IPS-NIHi11 (cell line): ENCODE data around the gene ADGRG6.
"Not testable (repeated sequence)": the region's sequence is repeated elsewhere in the genome, so short reads cannot be mapped to it uniquely, and the experiment has no call there.

Experiments used
- DNase-seq: peaks from one replicate; pipeline ENCODE4 v3.0.0; 2012; ENCODE audit warnings: mixed read lengths, low spot score

The ADGRG6 gene

DNA sequence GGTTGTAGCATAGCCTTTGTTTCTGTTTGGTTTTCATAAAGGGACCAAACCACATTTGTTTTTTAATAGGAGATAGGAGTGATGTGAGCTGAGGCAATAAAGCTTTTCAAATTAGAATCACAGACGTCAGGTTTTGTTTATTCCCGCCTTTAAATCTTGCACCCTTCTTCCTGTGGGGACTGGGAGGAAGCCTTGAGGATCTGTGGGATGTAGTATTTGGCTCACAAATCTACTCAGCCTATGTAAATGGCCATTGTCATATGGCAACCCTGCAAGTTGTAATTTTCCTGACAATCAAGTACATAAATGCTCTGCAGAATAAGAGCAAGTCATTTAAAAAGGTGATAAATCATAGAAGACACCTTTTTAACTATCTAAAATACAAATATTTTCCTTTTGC is 110.4 kb downstream of the ADGRG6 start:
- no peak for DNase-seq

DNA sequence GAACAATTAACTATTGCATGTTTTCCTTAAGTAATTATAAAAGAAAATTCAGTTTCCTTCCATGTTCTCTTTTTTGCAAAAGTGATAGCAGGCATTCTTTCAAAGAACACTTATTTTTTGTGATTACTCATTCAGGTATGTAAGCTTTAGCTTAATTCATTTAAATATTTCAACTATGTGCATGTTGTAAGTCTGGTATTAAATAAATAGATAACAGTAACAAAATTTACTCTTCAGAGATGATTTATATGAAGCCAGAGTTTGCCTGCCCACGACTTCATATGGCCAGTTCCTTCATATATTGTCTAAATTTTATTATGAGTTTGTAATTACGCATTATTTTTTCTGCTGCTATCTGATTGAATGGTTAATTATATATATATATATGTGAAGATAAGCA is 110.9 kb downstream of the ADGRG6 start:
- no peak for DNase-seq

- no peak for DNase-seq
These were observed 111.3 kb downstream of the ADGRG6 start for GRCh38 chr6:142413111-142413510.

DNA sequence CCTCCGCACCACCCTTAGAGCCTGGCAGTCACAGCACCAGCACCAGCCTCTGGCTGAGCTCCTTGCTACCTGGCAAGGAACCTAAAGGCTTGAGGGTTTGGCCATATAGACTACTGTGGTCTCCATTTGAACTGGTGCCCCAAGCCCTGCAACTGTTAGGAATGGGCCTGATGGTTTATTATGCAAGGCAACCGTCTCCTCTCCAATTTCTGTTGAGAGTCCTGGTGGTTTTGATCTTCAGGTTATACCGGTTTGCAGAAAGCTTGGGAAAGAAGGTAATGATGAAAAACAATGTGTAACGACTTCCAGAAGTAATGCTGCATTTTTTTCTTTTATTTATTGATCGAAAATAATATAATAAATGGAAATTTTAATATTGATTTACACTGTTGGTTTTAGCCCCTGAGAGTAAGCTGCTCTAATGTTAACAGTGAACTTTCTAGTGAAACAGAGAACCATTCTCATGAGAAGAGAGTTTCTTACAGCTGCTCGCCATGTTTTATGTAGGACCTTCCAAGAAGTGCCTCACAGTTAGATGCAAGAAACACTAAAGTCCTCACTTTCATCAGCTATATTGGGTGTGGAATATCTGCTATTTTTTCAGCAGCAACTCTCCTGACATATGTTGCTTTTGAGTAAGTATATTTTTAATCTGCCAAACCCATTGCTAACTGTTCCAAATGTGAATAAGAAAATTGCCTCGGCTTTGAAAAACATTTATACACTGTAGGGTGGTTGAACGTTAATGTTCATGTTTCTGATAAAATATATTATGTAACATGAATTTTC is 112.8 kb downstream of the ADGRG6 start:
- no peak for DNase-seq

GRCh38 chr6:142416179-142416578 is 114.4 kb downstream of the ADGRG6 start:
- DNase-seq, result no peak

DNA sequence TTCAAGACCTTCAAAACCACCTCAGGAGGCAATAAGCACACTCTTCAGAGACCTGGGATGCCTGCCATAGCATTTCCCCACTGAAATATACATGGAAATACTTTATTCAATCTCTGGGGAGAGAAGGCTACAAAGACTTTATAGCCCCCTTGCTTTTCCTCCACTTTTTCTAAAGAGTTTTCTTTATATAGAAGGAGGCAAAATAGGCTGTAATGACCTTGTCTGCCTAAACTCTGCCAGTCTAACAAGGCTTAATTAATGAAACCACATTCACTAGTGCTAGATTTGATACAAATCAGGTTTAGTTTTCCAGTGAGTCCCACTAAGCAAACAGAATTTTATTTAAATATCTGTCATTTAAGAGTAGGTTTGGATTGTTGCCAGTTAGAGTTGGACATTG is 114.9 kb downstream of the ADGRG6 start:
- no peak for DNase-seq

DNA sequence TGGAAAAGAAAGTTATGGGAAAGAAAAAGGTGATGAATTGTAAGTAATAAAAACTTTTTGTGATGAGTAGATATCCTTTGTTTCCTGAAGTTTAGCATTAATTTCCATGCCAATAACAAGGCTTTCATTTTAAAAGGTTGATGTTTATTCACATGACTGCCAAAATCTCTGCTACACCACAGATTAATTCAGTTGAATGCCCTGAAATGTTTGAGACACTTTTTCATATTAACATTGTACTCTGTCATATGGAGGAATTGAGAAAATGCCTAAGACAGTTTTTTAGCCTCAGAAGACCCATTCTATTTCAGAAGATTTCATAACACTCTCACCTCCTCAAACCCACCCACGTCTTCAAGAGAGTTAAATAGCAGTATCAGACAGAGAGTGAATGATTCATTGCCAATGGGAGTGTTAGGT is 115.5 kb downstream of the ADGRG6 start:
- no peak for DNase-seq

DNA sequence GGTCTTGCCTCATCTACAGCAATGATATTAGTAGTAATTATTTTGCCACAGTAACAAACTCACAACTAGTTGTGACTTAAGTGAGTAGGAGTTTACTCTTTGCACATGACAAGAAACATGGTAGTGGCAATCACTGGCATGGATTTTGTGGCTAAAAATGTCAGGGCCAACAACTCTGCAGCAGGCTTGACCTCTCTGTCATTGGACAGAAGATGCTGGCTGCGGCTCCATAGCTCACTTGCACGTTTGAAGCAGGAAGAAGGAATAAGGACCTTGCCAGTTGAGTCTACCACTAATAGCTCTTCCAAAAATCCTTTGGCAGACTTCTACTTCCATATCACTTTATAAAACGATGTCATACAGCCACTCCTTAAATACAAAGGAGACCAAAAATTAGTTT is 117.3 kb downstream of the ADGRG6 start:
- DNase-seq, result no peak

GRCh38 chr6:142420802-142421201 is 119.0 kb downstream of the ADGRG6 start:
- DNase-seq, result no peak

DNA sequence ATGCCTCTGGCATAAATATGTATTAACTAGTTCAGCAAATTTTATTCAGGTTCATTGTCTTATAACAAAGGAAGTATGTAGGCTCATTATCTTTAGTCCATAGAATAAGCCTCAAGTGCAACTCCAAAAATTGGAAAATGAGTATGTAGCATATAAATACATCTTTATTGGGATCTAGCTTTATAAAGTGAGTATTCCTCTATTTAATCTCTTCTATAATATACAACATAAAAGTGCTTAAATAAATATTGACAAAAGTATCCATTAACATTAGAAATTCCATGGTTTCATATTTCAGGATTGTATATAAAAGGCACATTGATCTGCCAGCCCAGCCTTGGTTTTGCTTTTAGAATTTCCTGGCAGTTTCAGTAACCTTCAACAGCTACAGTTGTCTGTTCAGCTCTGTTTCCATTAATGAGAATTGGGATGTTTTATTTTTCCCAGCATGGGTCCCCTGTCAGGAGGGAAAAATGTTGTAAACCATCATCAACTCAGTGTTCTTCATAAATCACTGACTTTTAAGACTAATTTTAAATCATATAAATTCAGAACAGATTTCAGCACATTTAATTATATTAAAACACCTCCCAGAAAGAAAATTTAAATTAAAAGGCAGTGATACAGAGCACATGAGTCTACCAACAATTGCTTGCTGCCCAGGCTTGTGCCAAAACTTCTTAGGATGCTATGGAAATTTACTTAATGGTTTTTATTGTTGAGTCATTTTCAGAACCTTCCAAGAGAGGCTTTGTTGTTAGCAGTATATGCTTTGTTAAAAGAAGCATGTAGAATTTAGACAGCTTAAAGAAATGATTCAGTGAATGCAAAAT is 119.7 kb downstream of the ADGRG6 start:
- no peak for DNase-seq

- DNase-seq, result not testable (repeated sequence)
These were observed 124.8 kb downstream of the ADGRG6 start for GRCh38 chr6:142426444-142427132.

DNA sequence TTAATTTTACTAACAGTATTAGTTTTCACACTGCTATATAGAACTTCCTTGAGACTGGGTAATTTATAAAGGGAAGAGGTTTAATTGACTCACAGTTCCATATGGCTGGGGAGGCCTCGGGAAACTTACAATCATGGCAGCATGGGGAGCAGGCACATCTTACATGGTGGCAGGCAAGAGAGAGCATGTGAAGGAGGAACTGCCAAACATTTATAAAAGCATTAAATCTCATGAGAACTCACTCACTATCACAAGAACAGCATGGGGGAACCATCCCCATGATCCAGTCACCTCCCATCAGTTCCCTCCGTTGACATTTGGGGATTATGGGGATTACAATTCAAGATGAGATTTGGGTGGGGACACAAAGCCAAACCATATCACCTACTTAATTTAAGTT is 126.7 kb downstream of the ADGRG6 start:
- DNase-seq, result not testable (repeated sequence)

DNA sequence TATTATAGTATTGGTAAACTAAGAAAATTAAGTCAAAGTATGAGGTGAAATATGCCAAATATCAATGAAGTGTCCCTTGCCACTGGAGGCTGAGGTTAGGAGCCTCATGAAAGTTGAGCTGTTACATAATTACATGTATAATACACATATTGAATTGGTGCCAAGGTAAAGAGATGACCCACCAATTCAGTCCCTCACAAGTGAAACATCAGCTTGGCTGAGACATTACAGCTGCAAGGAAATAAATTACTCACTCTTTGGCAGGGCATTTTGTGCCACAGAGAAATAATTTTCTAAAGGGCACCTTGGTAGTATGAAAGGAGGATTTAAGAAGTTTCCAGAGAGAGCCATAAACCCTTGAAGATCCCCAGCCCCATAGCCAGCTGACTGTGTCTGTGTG is 127.4 kb downstream of the ADGRG6 start:
- no peak for DNase-seq

GRCh38 chr6:142433419-142433818 is 131.6 kb downstream of the ADGRG6 start:
- no peak for DNase-seq

- no peak for DNase-seq
These were observed 137.1 kb downstream of the ADGRG6 start for GRCh38 chr6:142438898-142439297.

DNA sequence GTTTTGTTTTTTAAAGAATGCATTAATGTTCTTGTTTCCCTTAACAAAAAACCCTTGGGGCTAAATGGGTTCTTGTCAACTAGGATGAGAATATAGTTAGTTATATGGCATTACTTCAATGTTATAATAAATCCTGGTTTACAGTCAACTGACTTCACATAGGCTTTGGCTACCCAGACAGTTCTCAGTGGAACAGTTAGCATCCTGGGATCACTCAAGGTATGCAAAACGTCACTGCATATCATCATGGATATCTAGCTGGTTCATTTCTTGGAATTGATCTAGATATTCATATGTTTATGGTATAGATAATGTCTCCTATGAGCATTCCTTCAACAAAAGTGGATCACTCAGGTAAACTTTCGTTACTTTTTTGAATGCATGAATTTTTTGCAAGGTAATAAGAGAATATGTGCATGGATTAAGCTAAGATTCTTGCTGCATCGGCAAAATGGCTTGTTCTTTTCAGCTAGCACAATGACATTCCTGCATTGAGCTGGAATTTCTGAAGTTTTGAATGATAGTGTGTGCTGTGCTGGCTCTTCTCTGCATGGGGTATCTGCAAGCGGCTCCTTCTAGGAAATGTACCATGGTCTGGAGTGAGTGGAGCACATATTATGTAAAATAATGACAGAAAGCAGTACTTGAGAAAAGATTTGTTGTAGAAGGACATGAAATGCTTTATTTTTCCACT is 138.9 kb downstream of the ADGRG6 start:
- DNase-seq, result peak; percentile 37

DNA sequence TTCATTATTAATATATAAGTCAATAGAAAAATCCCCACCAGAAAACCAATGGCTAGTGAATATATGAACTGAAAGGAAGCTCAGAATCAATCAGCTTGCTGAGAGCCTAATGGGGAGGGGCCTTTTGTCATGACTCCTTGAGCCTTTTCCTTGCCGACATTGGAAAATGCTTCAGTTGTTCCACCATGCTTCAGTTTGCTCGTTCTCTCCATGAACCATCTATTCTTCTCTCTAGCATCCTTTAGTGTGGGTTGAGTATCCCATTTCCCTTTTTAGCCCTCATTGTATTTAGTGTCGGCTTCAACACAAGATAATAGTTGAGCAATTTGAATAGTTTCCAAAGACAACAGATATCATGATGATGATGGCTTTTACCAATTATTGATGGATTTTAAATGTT is 139.9 kb downstream of the ADGRG6 start:
- DNase-seq, result no peak

- no peak for DNase-seq
These were observed 141.3 kb downstream of the ADGRG6 start for GRCh38 chr6:142443102-142443501.

DNA sequence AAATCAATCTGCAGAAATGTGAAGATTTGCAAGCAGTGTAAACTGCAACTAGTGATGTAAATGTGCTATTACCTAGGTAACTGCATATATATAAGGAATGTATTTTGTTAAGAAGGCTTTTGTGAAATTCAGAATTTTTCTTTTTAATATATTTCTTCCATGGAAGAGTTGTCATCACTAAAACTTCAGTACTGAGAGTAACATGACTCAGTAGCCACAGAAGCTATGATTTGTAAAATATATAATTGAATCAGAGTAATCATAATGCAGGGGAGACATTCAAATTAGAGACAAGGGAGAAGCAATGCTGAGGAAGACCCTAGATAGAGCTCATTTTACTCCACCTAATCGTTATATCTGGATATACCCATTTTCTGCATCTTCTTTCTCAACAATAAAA is 141.7 kb downstream of the ADGRG6 start:
- no peak for DNase-seq

GRCh38 chr6:142444376-142444775 is 142.6 kb downstream of the ADGRG6 start:
- no peak for DNase-seq

DNA sequence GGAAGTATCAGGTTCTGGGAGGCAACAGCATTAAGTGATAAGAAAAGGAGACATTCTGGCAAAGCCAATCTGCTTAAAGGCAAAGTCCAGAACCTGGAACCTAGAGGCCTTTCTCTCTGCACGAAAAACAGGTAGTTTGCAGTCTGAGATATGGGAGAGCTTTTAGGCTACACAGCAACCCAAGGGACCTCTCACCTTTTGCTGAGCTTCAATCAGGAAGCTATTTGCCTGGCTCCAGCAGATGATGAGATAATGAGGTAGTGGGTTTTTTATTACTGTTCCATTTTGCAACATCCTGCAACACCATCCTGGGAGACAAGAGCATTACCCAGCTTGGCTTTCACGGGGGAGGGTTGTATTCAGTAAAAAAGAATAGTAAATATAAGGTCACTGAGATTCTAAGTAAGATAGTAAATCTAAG is 143.1 kb downstream of the ADGRG6 start:
- DNase-seq, result no peak

GRCh38 chr6:142446168-142446567 is 144.4 kb downstream of the ADGRG6 start:
- DNase-seq, result no peak
